Gastroesophageal sphincter (tissue), 3 donors: ENCODE results near the gene PLXNA2.

Source experiments
- CTCF ChIP-seq, 4 experiments: fragments of 200-600 bp in 2 of 4; fragments of 450-650 bp in 2 of 4; sonication (generic) in 1 of 4; IDR thresholded peaks; one replicate each; pipeline ENCODE4 v1.5.1; 2017 to 2019; ENCODE audit warnings: antibody characterized with exemption in 4 of 4, mild to moderate bottlenecking in 2 of 4, moderate library complexity in 2 of 4
- EP300 ChIP-seq: sonication (generic); formaldehyde crosslinking; IDR thresholded peaks from one replicate; pipeline ENCODE4 v1.6.1; 2017; ENCODE audit warnings: antibody characterized with exemption, mild to moderate bottlenecking
- POLR2A ChIP-seq, 2 donors: fragments of 450-650 bp; IDR thresholded peaks; one replicate each; pipeline ENCODE4 v1.6.1; 2017; ENCODE audit warnings: antibody characterized with exemption in 2 of 2, mild to moderate bottlenecking in 2 of 2, moderate library complexity in 1 of 2
- POLR2AphosphoS5 ChIP-seq: sonication (generic); formaldehyde crosslinking; IDR thresholded peaks from one replicate; pipeline ENCODE4 v1.6.1; 2017; ENCODE audit warnings: antibody characterized with exemption

- no peak for TF ChIP-seq POLR2A (IDR thresholded peaks at IDR 0.05)
- TF ChIP-seq CTCF (IDR thresholded peaks at IDR 0.05) = no peak
- no peak for TF ChIP-seq POLR2AphosphoS5
- no peak for TF ChIP-seq EP300
Measured at GRCh38 chr1:208279826-208280588, 35.8 kb upstream of the PLXNA2 start.
